ENCODE data around the gene SPARCL1.
"Not testable (repeated sequence)": the region's sequence is repeated elsewhere in the genome, so short reads cannot be mapped to it uniquely, and the experiment has no call there.

Gene SPARCL1

GRCh38 chr4:87529187-87529586 lies at the start of gene SPARCL1:
Gene SPARCL1, minus strand, starts transcription at chr4:87529376. Its CDS starts 29,802 bp downstream, at chr4:87499574.
- DNase-seq, result peak in 16 of 42 donors; percentile 13 to 56 (median 33)
- intact Hi-C loops (cut with DNase I), result no loop called here

- DNase-seq, result no peak
- intact Hi-C loops (cut with DNase I), result no loop called here
Measured at GRCh38 chr4:87575983-87576382, 46.8 kb upstream of the SPARCL1 start.

- intact Hi-C loops (cut with DNase I), result no loop called here
- no peak for DNase-seq
Measured at GRCh38 chr4:87575408-87575807, 46.2 kb upstream of the SPARCL1 start.

DNA sequence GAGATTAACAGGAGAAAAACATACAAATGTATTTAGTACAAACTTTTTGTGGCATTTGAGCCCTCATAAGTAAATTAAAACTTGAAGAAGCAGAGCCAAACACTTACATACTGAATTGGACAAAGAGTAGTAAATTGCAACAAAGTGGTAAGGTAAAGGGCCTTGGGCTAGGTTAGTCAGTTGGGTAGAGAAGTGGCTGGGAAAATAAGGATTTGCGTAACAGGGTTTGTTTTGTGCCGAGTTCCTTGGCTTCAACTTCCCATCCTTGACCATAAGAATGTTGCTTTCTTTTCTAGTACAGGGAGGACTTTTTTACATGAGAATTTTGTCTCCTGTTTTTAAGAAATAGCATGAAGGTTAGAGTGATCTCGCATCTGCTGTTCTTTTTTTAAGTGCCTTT lies 45.8 kb upstream of the SPARCL1 start:
- intact Hi-C loops (cut with DNase I), result no loop called here
- DNase-seq, result no peak

DNA sequence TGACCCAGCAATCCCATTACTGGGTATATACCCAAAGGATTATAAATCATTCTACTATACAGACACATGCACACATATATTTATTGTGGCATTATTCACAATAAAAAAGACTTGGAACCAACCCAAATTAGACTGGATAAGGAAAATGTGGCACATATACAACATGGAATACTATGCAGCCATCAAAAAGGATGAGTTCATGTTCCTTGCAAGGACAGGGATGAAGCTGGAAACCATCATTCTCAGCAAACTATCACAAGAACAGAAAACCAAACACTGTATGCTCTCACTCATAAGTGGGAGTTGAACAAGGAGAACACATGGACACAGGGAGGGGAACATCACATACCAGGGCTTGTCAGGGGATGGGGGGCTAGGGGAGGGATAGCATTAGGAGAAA lies 45.2 kb upstream of the SPARCL1 start:
- DNase-seq; intact Hi-C loops (cut with DNase I): not testable (repeated sequence)

GRCh38 chr4:87570290-87570805 lies 41.2 kb upstream of the SPARCL1 start:
- intact Hi-C loops (cut with DNase I), result no loop called here
- no peak for DNase-seq

- intact Hi-C loops (cut with DNase I), result no loop called here
- no peak for DNase-seq
Measured at GRCh38 chr4:87567191-87567590, 38.0 kb upstream of the SPARCL1 start.

DNA sequence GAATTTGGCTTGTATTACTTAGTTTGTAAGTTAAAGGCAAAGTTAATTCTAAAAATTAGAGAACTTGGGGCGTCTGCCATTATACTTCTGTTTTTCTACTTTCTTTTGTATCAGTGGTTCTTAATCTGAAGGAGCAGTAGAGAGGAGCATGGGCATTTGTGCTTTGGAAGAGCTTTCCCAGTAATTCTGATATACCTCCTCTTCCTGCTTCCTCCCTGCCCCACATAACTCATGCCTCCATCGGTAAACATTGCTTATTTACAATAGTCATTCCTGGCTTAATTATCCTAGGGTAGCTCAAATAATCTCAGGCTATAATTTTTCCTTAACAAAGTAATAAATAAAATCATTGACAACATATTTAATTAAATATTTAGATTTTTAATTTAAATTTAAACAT lies 37.1 kb upstream of the SPARCL1 start:
- intact Hi-C loops (cut with DNase I), result no loop called here
- no peak for DNase-seq

DNA sequence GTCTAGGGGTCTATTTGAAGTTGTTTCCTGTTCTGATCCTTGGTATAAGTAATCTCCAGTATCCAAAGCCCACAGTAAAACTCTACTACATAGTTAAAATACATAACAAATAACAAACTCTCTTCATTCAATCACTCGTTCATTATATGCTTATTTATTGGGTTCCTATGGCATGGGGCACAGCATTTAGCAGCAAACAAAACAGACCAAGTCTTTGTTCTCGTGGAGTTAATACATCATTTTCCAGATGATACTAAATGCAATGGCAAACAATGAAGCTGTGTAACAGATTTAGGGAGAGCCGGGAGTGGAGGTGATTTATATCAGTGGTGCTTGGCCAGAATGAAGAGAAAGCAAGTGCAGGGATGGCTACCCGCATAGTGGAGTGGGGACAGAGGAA lies 36.6 kb upstream of the SPARCL1 start:
- intact Hi-C loops (cut with DNase I), result no loop called here
- no peak for DNase-seq

DNA sequence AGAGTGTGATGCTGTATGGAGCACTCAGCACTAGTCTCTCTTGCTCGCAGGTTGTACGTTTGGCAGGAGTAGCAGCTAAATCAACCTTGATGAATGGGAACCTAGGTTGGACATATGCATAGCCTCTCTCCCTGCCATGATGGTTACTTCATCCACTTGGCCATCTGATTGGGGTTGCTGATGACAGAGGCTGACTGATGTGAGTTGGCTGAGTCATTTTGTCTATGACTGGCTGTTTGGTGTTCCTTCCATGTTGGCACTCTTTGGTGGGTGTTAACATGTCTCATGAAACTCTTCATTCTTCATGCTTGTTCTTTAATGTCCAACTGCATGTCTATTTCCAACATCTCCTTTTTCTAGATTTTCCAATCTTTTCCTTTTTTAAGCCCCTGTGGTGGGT lies 31.6 kb upstream of the SPARCL1 start:
- DNase-seq, result no peak
- intact Hi-C loops (cut with DNase I), result no loop called here

- DNase-seq, result no peak
- intact Hi-C loops (cut with DNase I), result no loop called here
Measured at GRCh38 chr4:87559090-87559837, 30.1 kb upstream of the SPARCL1 start.

GRCh38 chr4:87557348-87557747 lies 28.2 kb upstream of the SPARCL1 start:
- no peak for DNase-seq
- intact Hi-C loops (cut with DNase I), result no loop called here

DNA sequence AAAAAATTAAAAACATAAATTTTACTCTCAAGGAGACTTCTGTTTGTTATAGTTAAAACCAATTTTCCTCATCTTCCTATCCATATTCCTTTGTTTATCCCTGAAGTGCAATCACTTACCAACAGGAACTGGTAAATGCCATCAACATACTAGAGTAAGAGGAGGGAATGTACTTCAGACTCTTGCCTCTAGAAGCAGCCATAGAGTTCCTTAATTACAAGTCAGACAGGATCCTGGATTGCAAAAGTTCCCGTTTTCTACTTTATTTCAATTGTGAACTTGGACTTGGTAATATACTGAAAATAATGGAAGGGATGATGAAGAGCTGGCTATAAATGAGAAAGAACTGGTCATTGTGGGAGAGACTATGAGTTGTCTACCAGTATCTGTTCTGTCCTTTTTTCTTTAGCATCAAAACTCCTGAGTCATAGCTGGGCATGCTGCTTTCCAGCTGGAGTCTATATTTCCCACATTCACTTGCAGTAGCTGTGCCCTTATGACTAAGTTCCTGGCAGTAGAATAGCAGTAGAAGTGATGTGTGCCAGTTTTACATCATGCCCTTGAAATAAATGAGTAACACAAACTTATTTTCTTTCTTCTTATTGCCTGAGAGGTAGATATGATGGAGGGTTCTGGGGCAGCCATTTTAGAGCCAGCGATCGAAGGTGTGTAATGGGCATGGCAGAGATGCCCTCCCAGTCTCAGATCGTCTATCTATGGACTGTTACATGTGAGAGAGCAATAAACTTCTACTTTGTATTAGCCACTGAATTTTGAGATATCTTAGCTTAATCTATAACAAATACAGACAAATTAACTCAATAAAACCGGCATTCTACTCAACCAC lies 26.8 kb upstream of the SPARCL1 start:
- intact Hi-C loops (cut with DNase I), result no loop called here
- DNase-seq, result no peak

GRCh38 chr4:87553182-87553581 lies 24.0 kb upstream of the SPARCL1 start:
- no peak for DNase-seq
- intact Hi-C loops (cut with DNase I), result no loop called here

DNA sequence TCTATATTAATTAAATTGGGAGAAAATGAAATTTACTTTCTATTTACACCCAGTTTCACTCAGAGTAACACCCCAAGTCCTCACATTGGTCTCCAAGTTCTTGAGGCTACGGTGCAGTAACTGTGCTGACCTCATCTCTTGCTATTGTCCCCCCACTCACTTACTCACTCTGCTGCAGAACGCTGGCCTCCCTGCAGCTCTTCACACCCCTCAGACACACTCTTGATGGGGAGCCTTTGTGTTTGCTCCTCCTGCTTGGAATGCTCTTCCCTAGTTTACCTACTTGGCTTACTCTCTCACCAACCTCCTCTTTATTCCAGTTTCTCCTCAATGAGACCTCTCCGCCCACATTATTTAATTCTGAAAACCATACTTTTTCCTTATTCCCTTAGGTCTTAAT lies 22.2 kb upstream of the SPARCL1 start:
- intact Hi-C loops (cut with DNase I), result no loop called here
- DNase-seq, result no peak

GRCh38 chr4:87547016-87547708 lies 18.0 kb upstream of the SPARCL1 start:
- no peak for DNase-seq
- intact Hi-C loops (cut with DNase I), result no loop called here

GRCh38 chr4:87545052-87545451 lies 15.9 kb upstream of the SPARCL1 start:
- intact Hi-C loops (cut with DNase I), result no loop called here
- no peak for DNase-seq

DNA sequence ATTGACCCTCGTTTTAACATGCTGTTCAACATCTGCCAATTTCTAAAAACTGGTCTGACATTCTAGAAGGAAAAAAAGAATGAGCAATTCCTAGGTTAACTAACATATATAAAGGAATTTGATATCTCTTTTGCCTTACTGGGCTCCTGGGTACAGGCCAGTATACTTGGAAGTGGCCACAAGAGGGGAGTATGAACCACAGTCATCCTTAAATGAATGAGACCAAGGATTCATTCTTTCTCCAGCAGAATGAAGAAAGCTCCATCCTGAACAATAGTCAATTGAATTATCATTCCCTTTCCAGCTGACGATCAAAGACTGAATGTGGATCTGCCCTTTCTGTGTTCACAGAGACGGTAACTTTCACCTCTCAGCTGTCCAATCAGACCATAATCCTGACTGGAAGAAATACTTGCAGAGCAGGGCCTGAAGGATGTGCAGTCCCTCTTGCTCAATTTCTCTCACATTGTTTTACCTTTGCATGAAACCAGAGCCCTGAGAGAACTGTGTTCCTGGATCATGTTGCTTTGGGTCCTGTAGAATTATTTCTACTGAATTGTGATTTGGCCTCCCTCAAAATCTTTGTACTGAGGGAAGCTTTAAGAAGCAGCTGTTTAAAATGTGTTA lies 14.8 kb upstream of the SPARCL1 start:
- peak in 9 of 42 donors; percentile 14 to 59 (median 24) for DNase-seq
- intact Hi-C loops (cut with DNase I), result no loop called here

- DNase-seq, result no peak
- intact Hi-C loops (cut with DNase I), result no loop called here
Measured at GRCh38 chr4:87542734-87543312, 13.6 kb upstream of the SPARCL1 start.

Data from head of caudate nucleus (tissue), 42 donors.